ENCODE results near the gene GNGT1. TPM values are rescaled to one million over a fixed set of nuclear protein-coding genes. Genes with fewer than 3 reads are reported as not detected.
"Not testable (repeated sequence)": the region's sequence is repeated elsewhere in the genome, so short reads cannot be mapped to it uniquely, and the experiment has no call there.

GNGT1 gene
- total RNA-seq, 1 experiment from 2014 or later, result 0.47 TPM

GRCh38 chr7:93902777-93903423 lies 3.5 kb upstream of the GNGT1 start:
- DNase-seq (ENCODE audit: extremely low read depth, low read depth), result peak; percentile 53

DNA sequence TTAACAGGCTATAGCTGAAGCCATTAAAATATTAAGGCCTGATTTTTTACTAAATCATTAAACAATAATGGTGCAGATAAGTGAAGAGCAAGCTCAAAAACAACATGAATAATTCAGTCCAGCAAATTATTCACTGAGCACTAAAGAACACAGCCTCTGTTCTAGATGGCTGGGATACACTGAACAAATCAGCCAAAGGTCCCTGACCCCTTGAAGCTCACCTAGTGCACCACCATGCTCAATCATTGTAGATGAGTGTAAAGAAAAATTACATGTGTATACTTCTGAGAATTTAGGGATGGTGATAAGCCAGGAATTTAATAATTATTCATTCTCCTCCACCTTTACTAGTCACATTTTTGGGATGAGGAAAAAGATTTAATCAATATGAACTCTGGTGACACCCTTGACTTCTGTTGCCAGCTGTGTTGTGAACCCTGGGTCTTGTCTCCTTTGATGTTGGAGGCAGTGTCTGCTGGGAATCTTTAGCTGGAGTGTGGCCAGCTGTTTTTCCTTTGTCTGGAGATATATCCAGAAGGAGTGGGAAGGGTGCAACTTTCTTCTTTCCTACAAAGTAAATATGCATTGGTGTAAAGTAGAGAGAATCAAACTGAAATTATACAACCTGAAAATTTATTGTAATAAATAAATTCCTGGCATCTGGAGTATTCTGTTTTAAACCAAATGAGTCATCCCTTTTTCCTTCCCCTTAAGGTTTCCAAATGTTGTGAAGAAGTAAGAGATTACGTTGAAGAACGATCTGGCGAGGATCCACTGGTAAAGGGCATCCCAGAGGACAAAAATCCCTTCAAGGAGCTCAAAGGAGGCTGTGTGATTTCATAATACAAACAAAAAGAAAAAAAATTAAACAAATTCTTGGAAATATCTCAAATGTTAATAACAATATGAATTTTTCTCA lies 4.0 kb downstream of the GNGT1 start:
- peak; percentile 59 for DNase-seq (ENCODE audit: extremely low read depth, low read depth)

- DNase-seq (ENCODE audit: extremely low read depth, low read depth), result not testable (repeated sequence)
Observed at GRCh38 chr7:93911242-93911641, 4.9 kb downstream of the GNGT1 start.

DNA sequence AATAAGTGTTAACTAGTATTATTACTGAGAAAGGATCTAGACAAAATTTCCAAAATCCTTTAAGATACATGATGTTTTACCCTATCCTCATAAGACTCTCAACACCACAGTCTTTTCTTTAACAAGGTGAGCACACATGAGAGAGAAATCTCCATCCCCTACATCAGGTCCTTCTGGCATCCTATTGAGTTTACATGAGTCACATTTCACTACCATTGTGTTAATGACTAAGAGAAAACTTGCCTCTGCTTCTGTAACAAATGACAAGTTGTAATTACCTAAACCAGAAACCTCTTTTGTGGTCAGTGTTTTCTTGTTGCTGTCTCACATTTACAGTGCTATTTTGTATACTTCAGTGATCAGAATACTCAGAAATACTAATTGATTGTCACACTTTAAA lies 5.3 kb downstream of the GNGT1 start:
- DNase-seq (ENCODE audit: extremely low read depth, low read depth), result not testable (repeated sequence)

DNA sequence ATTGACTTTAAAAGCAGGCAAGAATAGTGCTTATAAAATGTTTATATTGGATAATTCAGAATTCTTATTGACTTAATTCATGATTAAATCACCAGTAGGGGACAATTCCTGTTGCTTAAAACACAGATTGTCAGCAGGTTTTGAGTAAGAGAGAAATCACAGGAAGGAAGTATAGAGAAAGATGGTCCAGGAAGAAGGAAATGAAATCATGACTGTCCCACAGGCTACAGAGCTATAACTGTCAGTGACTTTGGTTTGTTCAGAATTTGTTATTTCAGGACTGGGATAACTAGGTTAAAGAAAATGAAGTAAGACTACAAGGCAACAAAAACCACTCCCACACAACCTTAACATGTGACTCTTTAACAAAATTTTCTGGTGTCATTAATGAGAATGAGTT lies 6.8 kb downstream of the GNGT1 start:
- DNase-seq (ENCODE audit: extremely low read depth, low read depth), result no peak

GRCh38 chr7:93914581-93915066 lies 8.3 kb downstream of the GNGT1 start:
- peak; percentile 67 for DNase-seq (ENCODE audit: extremely low read depth, low read depth)

DNA sequence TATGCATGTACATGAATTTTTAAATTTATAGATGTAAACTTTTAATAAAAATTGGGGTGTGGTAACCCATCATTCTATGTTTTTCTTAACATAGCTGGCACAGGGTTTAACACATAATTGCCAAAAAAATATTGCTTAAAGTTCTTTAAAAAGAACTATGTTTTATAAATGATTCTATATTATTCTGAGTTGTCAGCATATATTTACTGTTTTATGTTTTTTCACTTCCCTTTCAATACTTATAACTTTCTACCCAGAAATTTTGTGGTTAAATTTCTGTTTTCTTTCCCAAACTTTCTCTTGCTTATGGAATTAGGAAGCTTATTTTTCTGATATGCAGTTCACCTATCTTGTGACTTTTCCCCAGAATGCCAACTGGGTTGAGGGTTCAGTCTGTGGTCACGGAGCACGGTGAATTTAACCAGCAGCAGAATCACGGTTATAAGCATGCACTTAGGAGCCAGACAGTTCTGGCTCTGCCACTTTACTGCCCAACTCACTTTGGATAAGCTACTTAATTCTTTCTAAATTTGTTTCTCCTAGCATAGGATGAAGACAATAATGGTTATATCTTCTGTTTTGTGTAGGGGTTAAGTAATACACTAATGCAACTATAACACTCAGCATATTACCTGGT lies 9.0 kb downstream of the GNGT1 start:
- not testable (repeated sequence) for DNase-seq (ENCODE audit: extremely low read depth, low read depth)

DNA sequence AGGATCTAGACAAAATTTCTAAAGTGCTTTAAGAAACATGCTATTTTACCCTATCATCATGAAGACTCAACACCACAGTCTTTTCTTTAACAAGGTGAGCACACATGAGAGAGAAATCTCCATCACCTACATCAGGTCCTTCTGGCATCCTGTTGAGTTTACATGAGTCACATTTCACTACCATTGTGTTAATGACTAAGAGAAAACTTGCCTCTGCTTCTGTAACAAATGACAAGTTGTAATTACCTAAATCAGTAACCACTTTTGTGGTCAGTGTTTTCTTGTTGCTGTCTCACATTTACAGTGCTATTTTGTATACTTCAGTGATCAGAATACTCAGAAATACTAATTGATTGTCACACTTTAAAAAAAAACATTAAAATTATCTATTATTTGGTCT lies 9.5 kb downstream of the GNGT1 start:
- DNase-seq (ENCODE audit: extremely low read depth, low read depth), result not testable (repeated sequence)

- not testable (repeated sequence) for DNase-seq (ENCODE audit: extremely low read depth, low read depth)
Observed at GRCh38 chr7:93916315-93916714, 9.9 kb downstream of the GNGT1 start.

- no peak for DNase-seq (ENCODE audit: extremely low read depth, low read depth)
Observed at GRCh38 chr7:93920496-93921182, 14.3 kb downstream of the GNGT1 start.

DNA sequence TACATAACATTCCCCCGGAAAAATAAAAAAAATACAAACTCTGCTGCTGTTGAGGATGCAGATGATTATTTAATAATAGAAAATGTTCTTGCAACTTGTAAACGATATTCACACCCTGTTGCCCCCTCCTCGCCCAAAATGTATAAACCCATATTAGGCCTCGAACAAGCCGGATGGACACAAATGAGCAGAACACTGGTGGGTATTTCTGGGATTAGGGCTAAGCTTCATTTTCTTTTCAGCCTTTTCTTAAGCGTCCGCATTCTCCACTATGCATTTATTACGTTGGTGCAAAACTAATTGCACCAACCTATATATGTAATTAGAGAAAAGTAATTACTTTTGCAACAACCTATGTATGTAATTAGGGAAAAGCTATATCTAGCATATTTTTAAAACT lies 14.8 kb downstream of the GNGT1 start:
- DNase-seq (ENCODE audit: extremely low read depth, low read depth), result no peak

DNA sequence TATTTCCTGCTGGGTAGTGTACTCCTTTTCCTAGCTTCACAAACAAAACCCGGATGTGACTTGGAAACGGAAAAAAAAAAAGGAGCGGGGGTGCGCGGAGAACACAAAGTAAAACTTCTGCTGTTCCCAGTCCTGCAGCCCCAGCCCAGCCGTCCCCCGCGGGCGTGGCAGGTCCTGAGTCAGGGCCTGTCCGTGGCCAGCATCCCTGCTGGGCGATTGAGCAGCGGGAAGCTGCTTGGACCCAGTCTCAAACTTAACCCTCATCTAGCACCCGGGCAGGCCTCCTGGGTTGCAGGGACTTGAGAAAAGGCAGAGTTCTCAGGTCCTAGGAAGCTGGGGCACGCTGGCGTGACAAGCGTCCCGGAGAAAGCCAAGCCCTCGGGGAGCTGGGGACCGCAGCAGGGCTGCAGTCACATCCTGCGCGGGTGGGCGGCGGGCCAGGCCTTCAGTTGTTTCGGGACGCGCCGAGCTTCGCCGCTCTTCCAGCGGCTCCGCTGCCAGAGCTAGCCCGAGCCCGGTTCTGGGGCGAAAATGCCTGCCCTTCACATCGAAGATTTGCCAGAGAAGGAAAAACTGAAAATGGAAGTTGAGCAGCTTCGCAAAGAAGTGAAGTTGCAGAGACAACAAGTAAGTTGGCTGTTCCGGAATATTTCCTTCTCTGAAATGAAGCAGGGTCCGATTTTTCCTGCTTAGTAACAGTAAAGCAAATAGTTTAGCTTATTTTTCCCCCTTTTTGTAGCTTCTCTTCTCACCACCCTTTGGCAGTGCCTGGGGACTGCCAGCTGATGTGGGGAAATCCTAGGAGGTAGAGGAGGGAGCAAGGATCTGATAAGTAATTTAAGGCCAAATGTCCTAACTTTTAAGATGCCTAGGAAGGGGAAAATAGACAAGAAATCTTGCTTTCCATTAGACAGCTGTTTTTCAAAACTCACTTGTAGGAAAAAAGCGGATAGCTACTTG lies 15.5 kb downstream of the GNGT1 start, which contains the start of gene GNG11:
GNG11 (plus strand) TSS at position 129 of the 960 bp plus-strand sequence; CDS start at position 532, 403 bp downstream.
- DNase-seq (ENCODE audit: extremely low read depth, low read depth), result peak; percentile 62

DNA sequence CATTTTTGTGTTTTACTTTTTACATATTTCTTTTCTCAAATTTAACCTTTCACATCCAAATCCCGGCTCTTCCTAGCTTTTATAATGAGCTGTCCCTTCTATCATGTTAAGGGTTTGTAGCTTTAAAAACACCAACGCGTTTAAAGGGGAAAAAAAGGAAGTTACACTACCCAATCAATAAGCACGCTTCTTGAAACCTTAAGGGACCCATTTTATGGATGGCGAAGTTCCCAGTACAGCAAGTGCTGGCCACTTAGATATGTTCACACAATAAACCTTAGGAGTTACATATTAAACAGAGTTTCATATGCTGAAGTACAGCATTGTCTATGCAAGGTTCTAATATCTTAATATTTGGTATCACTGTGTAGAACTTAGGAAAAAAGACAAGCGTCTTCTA lies 16.9 kb downstream of the GNGT1 start:
- no peak for DNase-seq (ENCODE audit: extremely low read depth, low read depth)

- DNase-seq (ENCODE audit: extremely low read depth, low read depth), result no peak
Observed at GRCh38 chr7:93923942-93924341, 17.6 kb downstream of the GNGT1 start.

GRCh38 chr7:93926800-93927199 lies 20.4 kb downstream of the GNGT1 start:
- no peak for DNase-seq (ENCODE audit: extremely low read depth, low read depth)

GRCh38 chr7:93927585-93927984 lies 21.2 kb downstream of the GNGT1 start:
- DNase-seq (ENCODE audit: extremely low read depth, low read depth), result no peak

- DNase-seq (ENCODE audit: extremely low read depth, low read depth), result no peak
Observed at GRCh38 chr7:93931655-93932054, 25.3 kb downstream of the GNGT1 start.

DNA sequence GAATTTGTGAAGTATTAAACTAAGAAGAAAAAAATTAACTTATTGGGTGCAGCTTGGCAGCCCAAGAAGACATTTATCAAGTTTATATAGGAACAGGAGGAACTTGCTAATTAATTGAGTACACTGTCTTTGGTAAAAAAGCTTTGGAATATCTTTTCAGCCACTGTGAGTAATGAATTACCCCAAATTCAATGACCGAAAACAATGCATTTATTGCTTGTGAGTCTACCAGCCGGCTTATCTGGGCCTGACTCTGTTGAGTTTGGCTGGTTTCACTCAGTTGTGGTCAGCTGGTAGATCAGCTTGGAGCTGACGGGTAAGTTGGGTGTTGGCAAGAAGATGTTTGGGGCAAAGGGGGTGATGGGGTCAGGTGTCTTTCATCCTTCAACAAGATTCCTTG lies 26.8 kb downstream of the GNGT1 start:
- DNase-seq (ENCODE audit: extremely low read depth, low read depth), result no peak

DNA sequence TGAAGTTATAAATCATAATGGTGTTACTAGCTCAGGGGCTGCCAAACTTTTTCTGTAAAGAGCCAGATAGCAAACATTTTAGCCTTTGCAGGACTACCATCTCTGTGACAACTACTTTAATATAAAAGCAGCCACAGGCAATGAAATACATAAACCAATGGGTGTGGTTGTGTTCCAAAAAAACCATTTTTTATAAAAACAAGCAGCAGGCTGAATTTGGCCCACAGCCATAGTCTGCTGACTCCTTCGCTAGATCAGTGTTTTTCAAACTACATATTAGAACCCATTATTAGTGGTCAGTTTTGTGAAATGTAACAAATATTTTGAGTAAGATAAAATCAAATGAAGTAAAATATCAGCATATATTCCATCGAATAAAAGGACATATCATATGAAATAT lies 28.7 kb downstream of the GNGT1 start:
- DNase-seq (ENCODE audit: extremely low read depth, low read depth), result no peak

Data from NCI-H460 (cell line).